ENCODE measurements around the gene C5orf46. TPM values are rescaled to one million over a fixed set of nuclear protein-coding genes. Genes with fewer than 3 reads are reported as not detected.
A peak's percentile ranks its signal among the peaks of the same experiment; 100 is the strongest.

C5orf46 gene
- total RNA-seq, 2 donors from 2014 or later = 28.6 to 50.6 TPM

DNA sequence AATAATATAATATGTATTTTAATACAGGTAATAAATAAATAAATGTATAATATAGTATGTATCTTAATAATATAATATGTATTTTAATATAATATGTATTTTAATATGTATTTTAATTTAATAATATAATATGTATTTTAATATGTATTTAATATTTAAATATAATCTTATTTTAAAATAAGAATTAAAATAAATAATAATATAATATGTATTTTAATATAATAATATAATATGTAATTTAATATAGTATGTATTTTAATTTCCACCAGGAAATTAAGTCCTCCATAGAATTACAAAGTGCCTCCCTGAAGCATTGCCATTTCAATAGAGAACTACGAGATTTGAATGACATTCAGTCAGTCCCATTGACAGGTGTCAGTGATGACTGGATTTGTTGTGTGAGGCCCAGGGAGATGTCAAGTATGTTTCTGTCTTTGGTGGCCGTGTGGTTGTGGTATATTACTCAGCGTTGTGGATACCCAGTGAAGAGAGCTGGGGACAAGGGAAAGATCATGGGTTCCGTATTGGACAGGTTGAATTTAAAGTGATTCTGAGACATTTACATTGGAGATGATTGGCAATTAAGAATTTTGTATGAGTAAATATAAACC is 14.2 kb upstream of the C5orf46 start:
- DNase-seq (ENCODE audit: low spot score) (no peak), ATAC-seq (ENCODE audit: insufficient number of reproducible peaks, low FRiP score, low read depth) (no peak)
- Histone ChIP-seq H3K4me1 (ENCODE audit: control insufficient read depth in 1 of 2, low read depth in 2 of 2) (no peaks in the 10 kb centered on the region), H3K27me3 (replicated peaks; ENCODE audit: insufficient read depth) (no peaks in the 10 kb centered on the region), H3K36me3 (no peaks in the 10 kb centered on the region), H3K27ac (no peak overlapping the region), H3K4me3 (no peak overlapping the region), H3K9me3 (no peaks in the 10 kb centered on the region)
- TF ChIP-seq, protein P1, sequence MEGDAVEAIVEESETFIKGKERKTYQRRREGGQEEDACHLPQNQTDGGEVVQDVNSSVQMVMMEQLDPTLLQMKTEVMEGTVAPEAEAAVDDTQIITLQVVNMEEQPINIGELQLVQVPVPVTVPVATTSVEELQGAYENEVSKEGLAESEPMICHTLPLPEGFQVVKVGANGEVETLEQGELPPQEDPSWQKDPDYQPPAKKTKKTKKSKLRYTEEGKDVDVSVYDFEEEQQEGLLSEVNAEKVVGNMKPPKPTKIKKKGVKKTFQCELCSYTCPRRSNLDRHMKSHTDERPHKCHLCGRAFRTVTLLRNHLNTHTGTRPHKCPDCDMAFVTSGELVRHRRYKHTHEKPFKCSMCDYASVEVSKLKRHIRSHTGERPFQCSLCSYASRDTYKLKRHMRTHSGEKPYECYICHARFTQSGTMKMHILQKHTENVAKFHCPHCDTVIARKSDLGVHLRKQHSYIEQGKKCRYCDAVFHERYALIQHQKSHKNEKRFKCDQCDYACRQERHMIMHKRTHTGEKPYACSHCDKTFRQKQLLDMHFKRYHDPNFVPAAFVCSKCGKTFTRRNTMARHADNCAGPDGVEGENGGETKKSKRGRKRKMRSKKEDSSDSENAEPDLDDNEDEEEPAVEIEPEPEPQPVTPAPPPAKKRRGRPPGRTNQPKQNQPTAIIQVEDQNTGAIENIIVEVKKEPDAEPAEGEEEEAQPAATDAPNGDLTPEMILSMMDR (IDR thresholded peaks at IDR 0.05) = no peak

DNA sequence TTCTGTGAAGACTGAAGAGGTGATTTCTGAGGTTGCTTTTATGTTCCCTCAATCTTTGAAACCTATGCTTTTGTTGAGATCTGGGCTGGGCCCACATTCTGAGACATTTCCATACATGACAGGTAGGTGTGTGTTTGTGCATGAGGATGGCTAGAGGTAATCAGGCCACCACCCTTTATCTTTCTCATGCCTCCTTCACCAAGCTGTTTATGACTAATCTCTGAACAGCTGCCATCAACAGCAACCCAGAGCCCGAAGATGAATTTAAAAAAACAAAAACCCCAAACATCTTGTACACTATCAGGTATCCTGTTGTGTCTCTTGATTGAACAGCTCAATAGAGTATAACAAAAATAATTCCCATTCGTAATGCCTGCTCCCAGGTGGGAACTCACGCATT is 12.6 kb upstream of the C5orf46 start:
- Histone ChIP-seq H3K36me3 (no peaks in the 10 kb centered on the region), H3K27me3 (replicated peaks; ENCODE audit: insufficient read depth) (no peaks in the 10 kb centered on the region), H3K4me1 (ENCODE audit: control insufficient read depth in 1 of 2, low read depth in 2 of 2) (no peaks in the 10 kb centered on the region), H3K27ac (no peak overlapping the region), H3K4me3 (no peak overlapping the region), H3K9me3 (no peaks in the 10 kb centered on the region)
- TF ChIP-seq, protein P1 (IDR thresholded peaks at IDR 0.05) = no peak
- no peak for DNase-seq (ENCODE audit: low spot score)
- no peak for ATAC-seq (ENCODE audit: insufficient number of reproducible peaks, low FRiP score, low read depth)

DNA sequence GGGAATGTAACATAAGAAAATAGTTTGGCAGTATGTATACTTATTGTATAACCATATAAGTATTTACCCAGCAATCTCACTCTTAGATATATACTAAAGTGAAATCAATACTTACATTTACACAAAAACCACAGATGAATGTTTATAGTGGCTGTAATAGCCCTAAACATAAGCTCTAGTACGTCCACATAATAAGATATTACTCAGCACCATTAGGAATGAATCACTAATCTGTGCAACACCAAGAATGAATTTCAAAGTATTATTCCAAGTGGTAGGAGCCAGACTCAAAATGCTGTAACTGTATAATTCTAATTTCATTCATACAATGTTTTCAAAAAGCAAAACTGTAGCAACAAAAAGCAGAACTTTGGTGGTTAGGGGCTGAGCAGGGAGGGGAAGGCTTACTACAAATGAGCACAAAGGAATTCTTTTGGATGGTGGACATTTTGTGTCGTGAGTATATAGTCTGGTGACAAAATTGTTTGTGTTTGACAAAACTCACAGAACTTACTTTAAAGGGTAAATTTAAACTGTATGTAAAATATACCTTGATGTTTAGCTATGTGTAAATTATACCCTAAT is 11.9 kb upstream of the C5orf46 start:
- H3K4me3 ChIP-seq = no peak overlapping the region
- H3K27ac ChIP-seq = no peak overlapping the region
- no peaks in the 10 kb centered on the region for H3K27me3 ChIP-seq (replicated peaks; ENCODE audit: insufficient read depth)
- H3K9me3 ChIP-seq = no peaks in the 10 kb centered on the region
- ATAC-seq (ENCODE audit: insufficient number of reproducible peaks, low FRiP score, low read depth) (no peak), DNase-seq (ENCODE audit: low spot score) (no peak)
- H3K36me3 ChIP-seq = no peaks in the 10 kb centered on the region
- H3K4me1 ChIP-seq (ENCODE audit: control insufficient read depth in 1 of 2, low read depth in 2 of 2) = no peaks in the 10 kb centered on the region
- TF ChIP-seq, protein P1 (IDR thresholded peaks at IDR 0.05) = no peak

DNA sequence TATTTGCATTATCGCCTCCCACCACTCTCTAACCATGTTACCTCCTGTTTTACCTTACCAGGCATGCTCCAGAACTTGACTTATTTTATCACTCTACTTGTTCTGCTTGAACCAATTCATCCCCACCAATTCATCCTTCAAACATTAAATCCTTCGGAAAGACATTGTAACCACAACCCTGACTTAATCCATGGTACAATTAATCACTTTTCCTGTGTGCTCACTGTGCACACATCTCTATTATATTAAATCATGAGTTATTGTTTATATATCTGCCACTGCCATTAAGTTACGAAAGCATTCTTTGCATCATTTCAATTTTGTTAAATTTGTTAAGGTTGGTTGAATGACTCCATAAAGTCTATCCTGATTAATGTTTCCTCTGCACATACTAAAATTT is 7.4 kb upstream of the C5orf46 start:
- no peak for ATAC-seq (ENCODE audit: insufficient number of reproducible peaks, low FRiP score, low read depth)
- H3K27ac ChIP-seq = no peak overlapping the region
- no peak overlapping the region for H3K4me3 ChIP-seq
- TF ChIP-seq, protein P1 (IDR thresholded peaks at IDR 0.05) = no peak
- H3K27me3 ChIP-seq (replicated peaks; ENCODE audit: insufficient read depth) = no peaks in the 10 kb centered on the region
- H3K4me1 ChIP-seq (ENCODE audit: control insufficient read depth in 1 of 2, low read depth in 2 of 2) = peaks cover 14 to 33% of the 10 kb centered on the region in 2 donors
- H3K36me3 ChIP-seq = no peaks in the 10 kb centered on the region
- no peak for DNase-seq (ENCODE audit: low spot score)
- H3K9me3 ChIP-seq = no peaks in the 10 kb centered on the region

DNA sequence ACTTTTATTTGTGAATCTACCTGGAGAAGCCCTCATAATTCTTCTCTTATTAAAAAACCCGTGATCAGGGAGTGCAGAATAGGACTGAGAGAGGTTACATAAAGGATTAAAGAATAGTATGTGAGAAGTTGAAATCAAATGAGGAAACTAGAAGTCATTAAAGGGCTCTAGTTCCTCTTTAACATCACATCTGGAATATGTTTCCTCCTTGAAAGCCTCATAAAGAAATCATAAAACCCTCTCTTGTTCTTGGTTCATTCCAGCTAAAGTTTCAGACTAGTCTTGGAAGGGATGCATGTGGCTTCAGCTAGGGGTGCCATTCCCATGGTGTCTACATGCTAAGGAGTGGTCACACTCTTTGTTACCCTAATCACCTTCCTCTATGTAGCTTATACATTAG is 5.7 kb upstream of the C5orf46 start:
- H3K27ac ChIP-seq = peak overlapping the region; percentile 79 to 87
- H3K36me3 ChIP-seq = no peaks in the 10 kb centered on the region
- no peak overlapping the region for H3K4me3 ChIP-seq
- no peak for DNase-seq (ENCODE audit: low spot score)
- no peaks in the 10 kb centered on the region for H3K9me3 ChIP-seq
- TF ChIP-seq, protein P1 (IDR thresholded peaks at IDR 0.05) = no peak
- peaks cover 14 to 33% of the 10 kb centered on the region in 2 donors for H3K4me1 ChIP-seq (ENCODE audit: control insufficient read depth in 1 of 2, low read depth in 2 of 2)
- no peaks in the 10 kb centered on the region for H3K27me3 ChIP-seq (replicated peaks; ENCODE audit: insufficient read depth)
- no peak for ATAC-seq (ENCODE audit: insufficient number of reproducible peaks, low FRiP score, low read depth)
